IPS-NIHi11 (cell line): Measurements from ENCODE around the gene MEP1A.

Experiments
- DNase-seq: peaks from one replicate; pipeline ENCODE4 v3.0.0; 2012; ENCODE audit warnings: mixed read lengths, low spot score

The MEP1A gene

GRCh38 chr6:46776070-46776712, 17.0 kb upstream of the MEP1A start:
- no peak for DNase-seq

GRCh38 chr6:46777476-46778346, 15.5 kb upstream of the MEP1A start:
- DNase-seq, result no peak

GRCh38 chr6:46781478-46782378, 11.5 kb upstream of the MEP1A start:
- DNase-seq, result peak; percentile 48

- DNase-seq, result no peak
Measured at GRCh38 chr6:46784535-46784934, 8.7 kb upstream of the MEP1A start.

- no peak for DNase-seq
Measured at GRCh38 chr6:46787871-46788540, 5.2 kb upstream of the MEP1A start.

GRCh38 chr6:46788791-46789190, 4.4 kb upstream of the MEP1A start:
- no peak for DNase-seq

GRCh38 chr6:46789434-46790354, 3.5 kb upstream of the MEP1A start:
- no peak for DNase-seq

GRCh38 chr6:46790355-46790874, 2.8 kb upstream of the MEP1A start:
- no peak for DNase-seq

GRCh38 chr6:46792635-46793034, 554 bp upstream of the MEP1A start:
- DNase-seq, result no peak

- DNase-seq, result no peak
Measured at GRCh38 chr6:46794068-46794467, 879 bp downstream of the MEP1A start.

- no peak for DNase-seq
Measured at GRCh38 chr6:46795816-46796215, 2.6 kb downstream of the MEP1A start.

- DNase-seq, result no peak
Measured at GRCh38 chr6:46796848-46797580, 3.8 kb downstream of the MEP1A start.

GRCh38 chr6:46799657-46800056, 6.5 kb downstream of the MEP1A start:
- no peak for DNase-seq

- no peak for DNase-seq
Measured at GRCh38 chr6:46808806-46809205, 15.6 kb downstream of the MEP1A start.

GRCh38 chr6:46815130-46815529, 21.9 kb downstream of the MEP1A start:
- DNase-seq, result no peak

- no peak for DNase-seq
Measured at GRCh38 chr6:46816626-46817025, 23.4 kb downstream of the MEP1A start.

GRCh38 chr6:46819561-46819960, 26.4 kb downstream of the MEP1A start:
- DNase-seq, result no peak

- no peak for DNase-seq
Measured at GRCh38 chr6:46821458-46821881, 28.3 kb downstream of the MEP1A start.

- no peak for DNase-seq
Measured at GRCh38 chr6:46828939-46829338, 35.8 kb downstream of the MEP1A start.

GRCh38 chr6:46832816-46833215, 39.6 kb downstream of the MEP1A start:
- DNase-seq, result no peak
